HEK293 (cell line): ENCODE measurements around the gene CELF1.

Experiments
- ATF2 ChIP-seq: fragments of 450-650 bp; formaldehyde crosslinking; IDR thresholded peaks from 2 replicates; pipeline ENCODE4 v1.5.1; 2016; ENCODE audit warnings: missing biosample characterization, missing genetic modification characterization, low read depth
- BCL11A ChIP-seq: fragments of 450-650 bp; formaldehyde crosslinking; IDR thresholded peaks from 2 replicates; pipeline ENCODE4 v1.5.1; 2016; ENCODE audit warnings: low read depth, missing biosample characterization, missing genetic modification characterization
- ELK4 ChIP-seq: IDR thresholded peaks from 2 replicates; pipeline ENCODE4 v1.6.1; 2011; ENCODE audit warnings: mild to moderate bottlenecking, low read depth, low read length, borderline replicate concordance
- GFI1B ChIP-seq: fragments of 450-650 bp; formaldehyde crosslinking; IDR thresholded peaks from 2 replicates; pipeline ENCODE4 v1.5.1; 2016; ENCODE audit warnings: missing biosample characterization, missing genetic modification characterization
- GLIS2 ChIP-seq: fragments of 450-650 bp; formaldehyde crosslinking; IDR thresholded peaks from 2 replicates; pipeline ENCODE4 v1.5.1; 2016; ENCODE audit warnings: missing biosample characterization, missing genetic modification characterization
- KLF10 ChIP-seq: fragments of 450-650 bp; IDR thresholded peaks from 2 replicates; pipeline ENCODE4 v1.5.1; 2018; ENCODE audit warnings: missing biosample characterization, mild to moderate bottlenecking, missing genetic modification characterization
- KLF8 ChIP-seq: fragments of 450-650 bp; formaldehyde crosslinking; IDR thresholded peaks from 2 replicates; pipeline ENCODE4 v1.5.1; 2016; ENCODE audit warnings: missing biosample characterization, missing genetic modification characterization
- MEIS1 ChIP-seq: sonication (generic); formaldehyde crosslinking; IDR thresholded peaks from 2 replicates; pipeline ENCODE4 v1.8.1; 2022; ENCODE audit warnings: missing genetic modification reagents, mild to moderate bottlenecking, borderline replicate concordance
- MYNN ChIP-seq: fragments of 450-650 bp; formaldehyde crosslinking; IDR thresholded peaks from 2 replicates; pipeline ENCODE4 v1.5.1; 2016; ENCODE audit warnings: missing biosample characterization, missing genetic modification characterization, borderline replicate concordance
- OVOL3 ChIP-seq: fragments of 450-650 bp; formaldehyde crosslinking; IDR thresholded peaks from 2 replicates; pipeline ENCODE4 v1.5.1; 2016; ENCODE audit warnings: missing biosample characterization, missing genetic modification characterization
- PRDM1 ChIP-seq: fragments of 450-650 bp; formaldehyde crosslinking; IDR thresholded peaks from 2 replicates; pipeline ENCODE4; 2016; ENCODE audit warnings: missing biosample characterization, missing genetic modification characterization
- SETDB1 ChIP-seq: IDR thresholded peaks from one replicate; pipeline ENCODE4 v1.6.1; 2017; ENCODE audit warnings: mild to moderate bottlenecking, low read length, moderate library complexity, mixed read lengths; ENCODE audit not compliant: insufficient read length
- YY2 ChIP-seq: fragments of 450-650 bp; formaldehyde crosslinking; IDR thresholded peaks from 2 replicates; pipeline ENCODE4 v1.5.1; 2016; ENCODE audit warnings: missing biosample characterization, missing genetic modification characterization
- ZBTB1 ChIP-seq: fragments of 450-650 bp; formaldehyde crosslinking; IDR thresholded peaks from 2 replicates; pipeline ENCODE4 v1.5.1; 2016; ENCODE audit warnings: missing biosample characterization, missing genetic modification characterization
- ZBTB48 ChIP-seq: fragments of 450-650 bp; formaldehyde crosslinking; IDR thresholded peaks from 2 replicates; pipeline ENCODE4 v1.5.1; 2016; ENCODE audit warnings: missing biosample characterization, missing genetic modification characterization
- ZBTB6 ChIP-seq: fragments of 450-650 bp; formaldehyde crosslinking; IDR thresholded peaks from 2 replicates; pipeline ENCODE4 v1.5.1; 2017; ENCODE audit warnings: missing biosample characterization, missing genetic modification characterization
- ZFHX2 ChIP-seq: fragments of 450-650 bp; formaldehyde crosslinking; conservative IDR thresholded peaks from 2 replicates; pipeline ENCODE4 v1.5.1; 2016; ENCODE audit warnings: missing biosample characterization, missing genetic modification characterization
- ZFP3 ChIP-seq: fragments of 450-650 bp; formaldehyde crosslinking; IDR thresholded peaks from 2 replicates; pipeline ENCODE4 v1.5.1; 2016; ENCODE audit warnings: low read depth, missing biosample characterization, missing genetic modification characterization
- ZNF155 ChIP-seq: fragments of 450-650 bp; formaldehyde crosslinking; IDR thresholded peaks from 2 replicates; pipeline ENCODE4 v1.5.1; 2016; ENCODE audit warnings: missing biosample characterization, missing genetic modification characterization
- ZNF175 ChIP-seq: fragments of 450-650 bp; formaldehyde crosslinking; IDR thresholded peaks from 2 replicates; pipeline ENCODE4 v1.5.1; 2016; ENCODE audit warnings: missing biosample characterization, missing genetic modification characterization
- ZNF24 ChIP-seq: fragments of 450-650 bp; formaldehyde crosslinking; IDR thresholded peaks from 2 replicates; pipeline ENCODE4 v1.5.1; 2016; ENCODE audit warnings: missing biosample characterization, missing genetic modification characterization
- ZNF335 ChIP-seq: fragments of 450-650 bp; formaldehyde crosslinking; conservative IDR thresholded peaks from 2 replicates; pipeline ENCODE4 v1.5.1; 2016; ENCODE audit warnings: missing biosample characterization, missing genetic modification characterization
- ZNF391 ChIP-seq: fragments of 450-650 bp; formaldehyde crosslinking; IDR thresholded peaks from 2 replicates; pipeline ENCODE4 v1.5.1; 2016; ENCODE audit warnings: low read depth, missing biosample characterization, missing genetic modification characterization, borderline replicate concordance
- ZNF398 ChIP-seq: fragments of 450-650 bp; formaldehyde crosslinking; IDR thresholded peaks from 2 replicates; pipeline ENCODE4 v1.5.1; 2017; ENCODE audit warnings: missing biosample characterization, missing genetic modification characterization
- ZNF404 ChIP-seq: fragments of 450-650 bp; formaldehyde crosslinking; IDR thresholded peaks from 2 replicates; pipeline ENCODE4 v1.5.1; 2017; ENCODE audit warnings: missing biosample characterization, missing genetic modification characterization
- ZNF510 ChIP-seq: fragments of 450-650 bp; formaldehyde crosslinking; IDR thresholded peaks from 2 replicates; pipeline ENCODE4 v1.5.1; 2018; ENCODE audit warnings: mild to moderate bottlenecking, missing genetic modification characterization, missing biosample characterization; ENCODE audit not compliant: insufficient replicate concordance
- ZNF529 ChIP-seq: fragments of 450-650 bp; formaldehyde crosslinking; IDR thresholded peaks from 2 replicates; pipeline ENCODE4 v1.5.1; 2017; ENCODE audit warnings: missing genetic modification characterization, missing biosample characterization; ENCODE audit not compliant: insufficient replicate concordance
- ZNF530 ChIP-seq: fragments of 450-650 bp; formaldehyde crosslinking; IDR thresholded peaks from 2 replicates; pipeline ENCODE4 v1.5.1; 2016; ENCODE audit warnings: low read depth, missing biosample characterization, missing genetic modification characterization
- ZNF560 ChIP-seq: fragments of 450-650 bp; formaldehyde crosslinking; IDR thresholded peaks from 2 replicates; pipeline ENCODE4 v1.5.1; 2017; ENCODE audit warnings: missing biosample characterization, missing genetic modification characterization, borderline replicate concordance
- ZNF571 ChIP-seq: fragments of 450-650 bp; formaldehyde crosslinking; IDR thresholded peaks from 2 replicates; pipeline ENCODE4 v1.5.0; 2017; ENCODE audit warnings: missing biosample characterization, missing genetic modification characterization
- ZNF596 ChIP-seq: fragments of 450-650 bp; IDR thresholded peaks from 2 replicates; pipeline ENCODE4 v1.5.0; 2018; ENCODE audit warnings: missing biosample characterization, mild to moderate bottlenecking, missing genetic modification characterization, moderate library complexity
- ZNF621 ChIP-seq: fragments of 450-650 bp; formaldehyde crosslinking; IDR thresholded peaks from 2 replicates; pipeline ENCODE4 v1.5.1; 2017; ENCODE audit warnings: missing biosample characterization, missing genetic modification characterization
- ZNF624 ChIP-seq: fragments of 450-650 bp; formaldehyde crosslinking; IDR thresholded peaks from 2 replicates; pipeline ENCODE4 v1.5.1; 2017; ENCODE audit warnings: missing biosample characterization, missing genetic modification characterization
- ZNF658 ChIP-seq: fragments of 450-650 bp; formaldehyde crosslinking; IDR thresholded peaks from 2 replicates; pipeline ENCODE4; 2016; ENCODE audit warnings: missing biosample characterization, missing genetic modification characterization
- ZNF670 ChIP-seq: fragments of 450-650 bp; formaldehyde crosslinking; IDR thresholded peaks from 2 replicates; pipeline ENCODE4 v1.5.1; 2016; ENCODE audit warnings: missing biosample characterization, missing genetic modification characterization, low read depth
- ZNF791 ChIP-seq: fragments of 450-650 bp; formaldehyde crosslinking; IDR thresholded peaks from 2 replicates; pipeline ENCODE4 v1.5.1; 2016; ENCODE audit warnings: missing biosample characterization, missing genetic modification characterization
- ZNF792 ChIP-seq: fragments of 450-650 bp; formaldehyde crosslinking; IDR thresholded peaks from 2 replicates; pipeline ENCODE4 v1.5.1; 2016; ENCODE audit warnings: missing biosample characterization, missing genetic modification characterization
- ZSCAN23 ChIP-seq: fragments of 450-650 bp; formaldehyde crosslinking; IDR thresholded peaks from 2 replicates; pipeline ENCODE4 v1.5.1; 2016; ENCODE audit warnings: missing biosample characterization, missing genetic modification characterization

The CELF1 gene

GRCh38 chr11:47415949-47416472 is 136.9 kb downstream of the CELF1 start (continued):
- no peak for TF ChIP-seq SETDB1
- TF ChIP-seq OVOL3 (tag by site-specific recombination): no peak
- TF ChIP-seq ZNF24: no peak
- no peak for TF ChIP-seq ZNF560
- no peak for TF ChIP-seq ZBTB1 (tag by site-specific recombination)
- 0 out of 2 replicates have a peak, but pooled peaks have one; percentile 48 for TF ChIP-seq KLF8 (tag by site-specific recombination)
- no peak for TF ChIP-seq ZNF571 (tag by site-specific recombination)
- no peak for TF ChIP-seq ZFP3 (tag by site-specific recombination)
- TF ChIP-seq ZNF335: peak; percentile 85
- TF ChIP-seq ZNF530: no peak
- TF ChIP-seq BCL11A (tag by site-specific recombination): no peak
- no peak for TF ChIP-seq ELK4
- TF ChIP-seq ZNF624: no peak
- TF ChIP-seq PRDM1: no peak
- TF ChIP-seq ZNF792 (tag by site-specific recombination): no peak
- peak; percentile 56 for TF ChIP-seq ZNF398 (tag by site-specific recombination)
- no peak for TF ChIP-seq MYNN (tag by site-specific recombination)
- TF ChIP-seq ZNF404 (tag by site-specific recombination): no peak
- no peak for TF ChIP-seq ZNF670
- no peak for TF ChIP-seq MEIS1 (CRISPR knock-in tag)
- no peak for TF ChIP-seq ZNF621 (tag by site-specific recombination)
- no peak; the same call in 1 of the 2 replicates for TF ChIP-seq ZBTB6 (tag by site-specific recombination)
- no peak for TF ChIP-seq ZNF791
- TF ChIP-seq ZNF658 (tag by site-specific recombination): no peak
- no peak for TF ChIP-seq ZNF529
- TF ChIP-seq ZNF155: no peak
- no peak for TF ChIP-seq GFI1B (tag by site-specific recombination)
- no peak for TF ChIP-seq ATF2 (tag by site-specific recombination)
- no peak for TF ChIP-seq ZNF510 (tag by site-specific recombination)
- TF ChIP-seq ZNF596 (tag by site-specific recombination): no peak
- peak; percentile 37 for TF ChIP-seq ZFHX2 (tag by site-specific recombination)
- TF ChIP-seq ZNF391 (tag by site-specific recombination): no peak
- TF ChIP-seq GLIS2 (tag by site-specific recombination): peak; percentile 42; the same call in 1 of the 2 replicates
- TF ChIP-seq KLF10: peak; percentile 93
- no peak for TF ChIP-seq YY2 (tag by site-specific recombination)
- no peak for TF ChIP-seq ZNF175 (tag by site-specific recombination)
- TF ChIP-seq ZSCAN23 (tag by site-specific recombination): no peak
- peak; percentile 80; the same call in 1 of the 2 replicates for TF ChIP-seq ZBTB48 (tag by site-specific recombination)
